Amniotic stem cell (primary cell): ENCODE measurements around the gene TECRL.

Experiments
- DNase-seq: peaks from one replicate; lab custom pipeline; 2025; lab: John Stamatoyannopoulos, UW

TECRL gene, protein sequence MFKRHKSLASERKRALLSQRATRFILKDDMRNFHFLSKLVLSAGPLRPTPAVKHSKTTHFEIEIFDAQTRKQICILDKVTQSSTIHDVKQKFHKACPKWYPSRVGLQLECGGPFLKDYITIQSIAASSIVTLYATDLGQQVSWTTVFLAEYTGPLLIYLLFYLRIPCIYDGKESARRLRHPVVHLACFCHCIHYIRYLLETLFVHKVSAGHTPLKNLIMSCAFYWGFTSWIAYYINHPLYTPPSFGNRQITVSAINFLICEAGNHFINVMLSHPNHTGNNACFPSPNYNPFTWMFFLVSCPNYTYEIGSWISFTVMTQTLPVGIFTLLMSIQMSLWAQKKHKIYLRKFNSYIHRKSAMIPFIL

DNA sequence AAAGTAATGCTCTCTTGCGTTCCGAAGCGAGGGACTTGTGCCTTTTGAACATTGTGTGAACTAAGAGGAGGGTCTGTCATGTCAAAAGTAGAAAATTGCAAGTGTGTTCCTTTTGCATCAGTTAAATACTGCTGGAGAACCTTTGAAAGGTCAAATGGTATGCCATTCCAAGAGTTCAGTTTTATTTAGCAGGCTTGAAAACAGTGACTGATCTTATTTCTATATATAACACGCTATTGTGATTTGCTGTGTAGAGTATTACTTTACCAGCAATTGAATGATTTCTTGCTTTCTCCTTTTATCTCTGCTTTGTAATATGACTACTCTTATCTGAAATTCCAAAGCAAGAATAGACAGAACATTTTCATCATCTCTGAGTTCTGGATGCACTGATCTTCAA is at the start of gene TECRL:
TSS of gene TECRL (minus strand) at position 151 of the 400 bp plus-strand sequence. CDS start at position 52, 99 bp downstream.
- no peak for DNase-seq

DNA sequence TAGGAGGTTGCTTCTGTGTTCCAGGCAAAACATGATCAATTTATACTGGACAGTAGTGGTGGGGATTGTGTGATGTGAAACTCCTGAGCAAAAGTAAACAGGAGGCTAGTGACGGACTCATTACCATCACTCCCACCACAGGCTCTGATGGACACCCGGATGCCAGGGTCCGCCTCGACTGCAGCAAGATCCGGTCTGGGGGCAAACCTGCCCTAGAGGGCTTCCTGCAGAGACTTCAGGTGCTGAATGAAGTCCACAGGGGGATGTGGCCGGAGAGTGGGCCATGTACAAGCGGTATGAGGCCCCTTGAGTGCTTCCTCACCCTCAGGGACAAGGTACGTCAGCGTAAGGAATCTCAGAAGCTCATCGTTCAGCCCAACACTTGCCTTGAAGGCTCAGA is 23.4 kb upstream of the TECRL start:
- DNase-seq: no peak

DNA sequence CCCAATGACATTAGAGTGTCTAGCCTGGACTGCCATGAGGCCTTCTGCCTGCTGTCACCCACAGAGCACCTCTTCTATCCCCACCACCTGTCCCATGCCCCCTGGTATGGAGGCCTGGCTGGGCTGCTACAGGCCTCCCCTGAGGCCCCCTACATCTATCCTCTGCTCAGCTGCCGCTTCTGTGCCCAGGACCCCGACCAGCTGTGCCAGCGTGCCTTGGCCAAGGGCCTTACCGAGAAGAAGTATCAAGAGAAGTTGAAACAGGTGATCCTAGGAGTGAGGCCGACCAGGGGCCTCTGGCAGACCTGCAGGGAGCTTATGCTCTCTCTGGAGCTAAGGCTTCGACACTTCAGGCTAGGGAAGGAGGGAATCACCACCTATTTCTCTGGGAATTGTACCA is 21.7 kb upstream of the TECRL start:
- DNase-seq: no peak

DNA sequence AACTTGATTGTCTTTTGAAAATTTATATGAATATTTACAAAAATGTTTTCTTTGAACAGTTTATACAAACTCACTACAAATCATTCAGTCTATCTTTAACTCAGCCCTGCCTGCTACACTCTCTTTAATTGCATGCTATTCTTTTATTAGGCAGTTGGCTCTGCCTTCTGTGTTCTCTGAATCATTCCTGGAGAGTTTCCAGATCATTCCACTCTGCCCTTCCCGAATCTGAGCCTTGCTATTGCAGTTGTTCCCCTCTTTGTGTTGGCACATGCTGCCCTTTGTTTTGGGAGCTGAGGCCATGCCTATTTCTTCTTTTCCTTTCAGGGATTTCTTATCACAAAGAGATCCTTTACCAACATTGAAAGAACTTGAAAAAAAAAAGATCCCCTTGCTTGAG is 8.7 kb upstream of the TECRL start:
- no peak for DNase-seq

DNA sequence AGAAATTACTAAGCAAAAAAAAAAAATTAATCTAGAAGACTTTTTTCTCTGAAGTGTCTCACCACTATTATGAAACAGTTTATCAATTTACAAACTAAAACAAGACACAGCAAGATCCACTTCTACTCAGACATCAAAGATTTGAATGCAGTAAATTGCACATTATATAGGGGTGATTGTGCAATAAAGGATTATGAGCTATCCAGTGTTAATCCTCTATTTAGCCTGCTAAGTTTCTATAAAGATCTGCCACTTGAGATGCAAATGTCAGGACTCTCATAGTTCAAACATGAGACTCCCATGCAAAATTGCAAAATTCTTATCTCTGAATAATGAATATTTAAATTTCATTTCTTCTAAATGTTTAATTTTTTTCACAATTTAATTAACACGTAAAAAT is 2.2 kb downstream of the TECRL start:
- DNase-seq: no peak

DNA sequence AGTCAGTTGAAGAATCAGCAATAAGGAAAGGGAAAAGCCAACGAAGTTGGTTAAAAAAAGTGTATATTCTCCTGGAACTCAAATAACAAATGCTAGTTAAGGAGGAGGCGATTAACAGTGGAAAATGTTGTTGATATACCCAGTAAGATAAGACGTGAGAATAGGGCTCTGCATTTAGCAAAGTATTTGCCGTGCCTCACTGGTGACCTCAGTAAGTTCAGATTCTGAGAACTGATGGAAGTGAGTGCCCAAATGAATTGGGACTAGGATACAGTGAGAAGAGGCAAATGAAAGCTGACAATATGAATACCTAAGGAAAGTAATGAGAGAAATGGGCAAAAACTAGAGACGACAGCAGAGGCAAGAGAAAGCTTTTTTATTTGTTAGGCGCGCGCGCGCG is 3.5 kb downstream of the TECRL start:
- DNase-seq: no peak

DNA sequence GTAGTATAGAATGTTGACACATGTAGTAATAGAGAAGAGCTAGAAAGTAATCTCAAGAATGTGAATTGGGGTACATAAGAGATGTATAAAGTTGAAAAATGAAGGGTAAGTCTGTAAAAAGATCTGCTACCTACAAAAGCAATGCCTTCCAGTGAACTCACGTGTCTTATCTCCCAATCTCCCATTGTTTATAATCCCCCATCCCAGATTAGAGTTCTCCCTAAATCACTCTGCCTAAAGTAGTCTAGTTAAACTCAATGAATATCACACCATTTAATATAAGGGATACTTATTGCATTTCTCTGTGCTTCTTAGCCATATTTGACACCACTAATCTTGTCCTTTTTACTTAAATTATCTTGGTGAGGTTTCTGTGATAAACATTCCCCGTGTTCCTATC is 6.6 kb downstream of the TECRL start:
- DNase-seq: no peak

DNA sequence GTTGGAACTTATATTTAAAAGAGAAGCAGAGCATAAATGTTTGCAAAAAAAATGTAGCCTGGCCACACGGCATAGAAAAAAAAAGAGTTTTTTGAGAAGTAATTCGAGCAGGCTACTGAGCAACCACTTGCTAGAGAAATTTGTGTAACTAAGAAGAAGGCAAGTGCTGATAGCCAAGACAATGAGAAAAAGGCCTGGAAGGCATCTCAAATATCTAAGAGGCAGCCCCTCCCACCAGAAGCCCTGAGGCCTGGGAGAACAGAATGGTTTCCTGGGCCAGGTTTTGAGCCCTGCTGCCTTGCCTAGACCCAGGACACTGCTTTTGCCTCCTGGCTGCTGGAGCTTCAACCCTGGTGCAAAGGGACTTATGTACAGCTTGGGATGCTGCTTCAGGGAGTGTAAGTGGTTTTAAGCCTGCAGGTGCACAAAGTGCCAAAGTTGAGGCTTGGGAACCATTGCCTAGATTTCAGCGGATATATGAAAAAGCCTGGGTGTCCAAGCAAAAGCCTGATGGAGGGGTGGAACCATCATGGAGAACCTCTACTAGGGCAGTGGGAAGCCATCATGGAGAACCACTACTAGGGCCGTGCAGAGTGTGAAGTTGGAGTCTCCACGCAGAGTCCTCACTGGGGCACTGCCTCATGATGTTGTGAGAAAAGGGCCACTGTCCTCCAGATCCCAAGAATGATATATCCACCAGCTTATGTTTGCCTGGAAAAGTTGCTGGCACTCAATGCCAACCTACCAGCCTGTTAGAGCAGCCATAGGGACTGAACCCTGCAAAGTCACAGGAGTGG is 9.7 kb downstream of the TECRL start:
- DNase-seq: no peak

DNA sequence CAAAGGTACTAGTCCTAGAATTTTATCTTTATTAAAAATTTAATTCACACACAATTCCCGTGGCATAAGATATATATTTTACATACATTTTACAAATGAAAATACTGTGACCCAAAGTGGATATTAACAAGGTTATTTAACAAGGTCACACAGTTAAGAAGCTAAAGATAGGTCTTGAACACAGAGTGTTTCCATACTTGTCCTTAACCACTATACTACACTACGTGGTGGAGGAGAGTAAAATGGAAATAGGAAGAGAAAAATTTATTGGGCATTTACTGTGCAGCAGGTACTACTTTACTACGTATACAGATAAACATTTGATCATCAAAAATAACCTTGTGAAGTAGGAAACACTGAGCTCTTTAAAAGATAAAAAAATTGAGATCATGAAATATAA is 14.8 kb downstream of the TECRL start:
- no peak for DNase-seq

DNA sequence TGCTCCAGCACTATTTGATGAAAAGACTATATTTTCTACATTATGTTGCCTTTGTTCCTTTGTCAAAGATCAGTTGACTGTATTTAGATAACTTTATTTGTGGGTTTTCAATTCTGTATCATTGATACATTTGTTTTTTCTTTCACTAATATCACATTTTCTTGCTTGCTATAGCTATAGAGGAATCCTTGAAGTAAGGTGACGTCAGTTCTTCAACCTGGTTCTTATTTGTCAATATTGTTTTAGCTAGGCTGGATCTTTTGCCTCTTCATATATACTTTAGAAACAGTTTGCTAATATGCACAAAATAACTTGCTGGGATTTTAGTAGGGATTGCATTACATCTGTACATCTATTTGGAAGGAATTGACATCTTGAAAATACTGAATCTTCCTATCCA is 21.0 kb downstream of the TECRL start:
- no peak for DNase-seq

DNA sequence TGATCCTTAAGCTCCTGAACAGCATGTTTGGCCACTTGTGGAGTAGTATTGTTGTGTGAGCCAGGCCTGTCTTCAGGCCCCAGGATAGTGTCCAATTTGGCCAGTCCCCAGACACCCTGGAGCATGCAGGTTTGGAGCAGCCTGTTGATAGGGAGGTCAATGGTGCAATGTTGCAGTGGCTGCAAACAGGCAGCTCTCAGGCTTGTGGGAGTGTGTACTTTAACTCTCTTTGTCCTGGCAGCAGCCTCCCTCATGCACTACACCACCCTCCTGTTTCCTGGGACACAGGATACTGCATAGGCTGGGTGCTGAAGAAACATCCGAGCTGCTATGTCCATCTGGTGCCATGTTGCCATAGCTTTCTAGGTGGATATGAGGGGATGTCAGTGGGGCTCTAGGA is 24.0 kb downstream of the TECRL start:
- DNase-seq: no peak

DNA sequence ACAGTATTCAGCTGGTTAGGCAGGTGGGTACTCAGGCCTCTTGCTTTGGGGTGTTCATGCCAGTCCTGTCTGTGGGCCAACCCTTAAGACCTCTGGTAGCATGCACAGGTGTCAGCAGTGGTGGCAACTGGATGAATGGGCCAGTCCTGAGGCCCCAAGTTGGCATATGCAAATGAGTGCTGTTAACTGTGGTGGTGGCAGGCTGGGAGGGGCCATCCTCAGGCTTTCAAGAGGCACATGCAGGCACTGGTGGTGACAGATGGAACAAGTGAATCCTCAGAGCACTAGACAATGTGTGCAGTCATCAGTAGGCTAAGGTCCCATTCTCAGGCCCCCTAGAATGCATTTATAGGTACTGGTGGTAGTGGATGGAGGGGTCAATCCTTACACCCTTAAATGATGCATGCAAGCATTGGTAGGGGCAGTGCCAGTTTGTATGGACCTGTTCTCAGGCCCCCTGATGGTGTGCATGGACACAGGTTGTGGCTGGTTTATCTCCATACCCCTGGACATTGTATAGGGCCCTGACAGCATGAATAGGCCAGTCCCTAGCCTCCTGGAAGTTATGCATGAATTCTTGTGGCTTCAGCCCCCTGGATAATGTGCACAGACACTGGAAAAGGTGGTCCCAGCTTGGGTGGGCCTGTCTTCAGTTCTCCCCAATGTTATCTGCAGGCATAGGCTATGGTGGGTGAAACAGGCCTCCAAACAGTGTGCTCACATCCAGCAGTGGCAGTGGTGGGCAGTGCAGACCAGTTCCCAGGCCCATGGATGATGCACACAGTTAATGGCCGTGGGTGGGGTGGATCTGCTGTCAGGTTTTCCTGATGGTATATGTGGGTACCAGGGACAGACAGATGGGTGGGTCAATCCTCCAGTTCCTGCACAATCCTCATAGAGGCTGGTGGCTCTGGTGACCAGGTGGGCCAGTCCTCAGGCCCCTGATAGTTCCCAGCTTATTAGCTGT is 24.7 kb downstream of the TECRL start:
- DNase-seq: no peak

DNA sequence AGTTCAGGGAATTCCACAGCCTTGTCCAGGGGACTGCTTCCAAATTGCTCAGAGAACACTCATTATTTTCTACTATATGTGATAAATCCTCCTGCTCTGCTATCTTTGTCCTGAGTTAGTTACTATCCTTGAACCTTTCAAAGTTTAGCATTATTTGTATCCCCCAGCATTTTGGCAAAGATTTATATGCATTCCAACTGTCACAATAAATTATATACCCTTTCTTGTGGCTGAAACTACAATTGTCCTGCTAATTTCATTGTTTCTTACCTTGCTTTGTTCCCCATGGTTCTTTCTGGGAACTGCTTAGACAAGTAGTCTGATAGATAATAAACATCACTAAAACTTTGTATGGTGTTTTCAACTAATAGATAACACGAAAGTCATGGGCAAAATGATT is 40.5 kb downstream of the TECRL start:
- DNase-seq: no peak

DNA sequence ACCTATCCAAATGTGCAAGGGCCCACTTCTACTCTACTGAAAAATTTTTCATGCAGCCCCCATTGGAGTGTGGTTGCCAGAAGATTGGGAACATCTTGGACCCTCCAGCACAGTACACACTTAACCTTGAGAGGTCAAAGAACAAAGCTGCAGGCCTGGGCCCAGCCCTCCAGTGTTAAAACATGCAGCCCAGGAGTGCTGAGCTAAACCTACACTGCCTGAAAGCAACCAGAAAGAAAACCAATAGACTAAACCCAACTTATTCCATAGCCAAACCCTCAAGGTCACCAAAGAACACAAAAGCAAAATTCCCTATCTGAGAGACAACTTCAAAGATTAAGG is 47.9 kb downstream of the TECRL start:
- DNase-seq: no peak

DNA sequence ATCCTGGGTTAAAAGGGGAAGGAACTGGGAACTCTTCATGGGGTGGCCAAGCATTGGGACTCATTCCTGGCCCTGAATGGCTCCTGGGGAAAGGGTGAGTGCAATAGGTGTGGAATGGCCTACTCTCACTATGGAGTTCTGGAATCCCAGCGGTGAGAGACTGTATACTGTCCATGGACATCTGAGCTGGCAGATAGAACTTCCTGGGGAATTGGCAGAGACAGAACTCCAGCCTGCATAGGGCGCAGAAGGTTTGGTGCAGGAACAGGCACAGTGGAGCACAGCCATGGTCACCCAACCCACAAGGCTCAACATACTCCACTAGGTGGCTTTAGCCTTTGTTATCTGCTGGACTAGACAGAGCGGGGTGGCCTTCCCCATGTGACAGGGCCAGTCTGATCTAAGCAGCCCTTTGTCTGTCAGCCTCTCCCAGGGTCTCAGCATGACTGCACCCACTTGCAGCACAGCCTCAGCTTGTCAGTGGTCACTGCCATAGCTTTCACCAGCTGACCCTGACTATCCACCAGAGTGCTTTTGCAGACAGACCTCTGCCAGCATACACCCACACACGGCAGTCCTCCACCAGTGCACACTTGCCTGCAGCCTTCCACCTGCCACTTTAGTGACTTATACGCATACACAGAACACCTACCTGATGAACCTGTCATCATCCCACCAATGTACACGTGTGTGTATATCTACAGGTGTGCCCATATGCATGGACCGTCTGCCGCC is 48.4 kb downstream of the TECRL start:
- DNase-seq: no peak

DNA sequence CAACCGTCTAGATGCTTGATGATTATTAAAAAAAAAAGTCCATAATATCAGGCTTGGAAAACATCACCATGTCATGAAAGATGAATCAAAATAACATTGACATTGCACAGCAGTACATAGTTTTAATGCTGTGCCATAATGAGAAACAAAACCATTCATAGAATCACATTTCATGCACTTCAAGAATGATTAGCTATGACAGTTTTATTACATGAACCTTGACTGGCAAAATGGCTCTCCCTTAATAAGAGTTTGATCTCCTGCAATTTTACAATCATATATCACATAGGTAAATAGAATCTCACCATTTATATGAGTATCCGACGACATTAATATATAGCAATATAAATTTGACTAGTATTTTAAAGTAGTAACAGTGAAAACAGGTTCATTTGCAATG is 49.8 kb downstream of the TECRL start:
- DNase-seq: no peak

DNA sequence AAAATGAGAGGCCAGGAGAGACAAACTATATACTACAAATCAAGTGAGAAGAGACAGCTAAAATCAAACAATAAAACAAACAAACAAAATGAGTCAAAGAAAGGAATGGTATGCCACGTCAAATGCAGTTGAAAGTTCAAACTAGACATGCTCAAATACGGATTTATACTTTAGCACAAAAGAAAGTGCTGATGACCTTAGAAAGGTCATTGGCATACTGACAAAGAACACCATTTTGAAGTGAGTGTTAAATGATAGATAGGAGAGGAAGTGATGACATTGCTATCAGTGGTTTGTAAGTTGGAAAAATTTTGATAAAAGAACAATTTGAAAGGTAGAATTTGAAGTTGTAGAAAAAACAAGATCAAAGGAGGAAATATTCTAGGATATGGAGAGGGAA is 55.3 kb downstream of the TECRL start:
- DNase-seq: no peak

DNA sequence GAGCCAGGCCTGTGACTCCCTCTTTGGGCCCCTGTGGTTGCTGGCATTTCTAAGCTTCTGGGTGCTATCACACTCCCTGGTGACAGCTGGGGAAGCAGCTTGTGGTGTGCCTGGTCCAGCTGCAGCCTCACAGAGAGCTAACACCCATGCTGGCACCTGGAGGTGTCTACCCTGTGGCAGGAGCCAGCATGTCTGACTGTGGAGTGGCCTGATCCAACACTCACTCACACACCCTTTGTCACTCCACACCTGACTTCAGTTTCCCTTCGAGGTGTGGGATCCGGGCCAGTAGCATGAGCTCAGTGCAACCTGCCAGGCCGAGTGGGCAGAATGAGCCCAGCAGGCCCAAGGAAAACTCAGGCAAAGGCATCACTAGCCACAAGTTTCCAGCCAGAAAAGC is 67.5 kb downstream of the TECRL start:
- no peak for DNase-seq

DNA sequence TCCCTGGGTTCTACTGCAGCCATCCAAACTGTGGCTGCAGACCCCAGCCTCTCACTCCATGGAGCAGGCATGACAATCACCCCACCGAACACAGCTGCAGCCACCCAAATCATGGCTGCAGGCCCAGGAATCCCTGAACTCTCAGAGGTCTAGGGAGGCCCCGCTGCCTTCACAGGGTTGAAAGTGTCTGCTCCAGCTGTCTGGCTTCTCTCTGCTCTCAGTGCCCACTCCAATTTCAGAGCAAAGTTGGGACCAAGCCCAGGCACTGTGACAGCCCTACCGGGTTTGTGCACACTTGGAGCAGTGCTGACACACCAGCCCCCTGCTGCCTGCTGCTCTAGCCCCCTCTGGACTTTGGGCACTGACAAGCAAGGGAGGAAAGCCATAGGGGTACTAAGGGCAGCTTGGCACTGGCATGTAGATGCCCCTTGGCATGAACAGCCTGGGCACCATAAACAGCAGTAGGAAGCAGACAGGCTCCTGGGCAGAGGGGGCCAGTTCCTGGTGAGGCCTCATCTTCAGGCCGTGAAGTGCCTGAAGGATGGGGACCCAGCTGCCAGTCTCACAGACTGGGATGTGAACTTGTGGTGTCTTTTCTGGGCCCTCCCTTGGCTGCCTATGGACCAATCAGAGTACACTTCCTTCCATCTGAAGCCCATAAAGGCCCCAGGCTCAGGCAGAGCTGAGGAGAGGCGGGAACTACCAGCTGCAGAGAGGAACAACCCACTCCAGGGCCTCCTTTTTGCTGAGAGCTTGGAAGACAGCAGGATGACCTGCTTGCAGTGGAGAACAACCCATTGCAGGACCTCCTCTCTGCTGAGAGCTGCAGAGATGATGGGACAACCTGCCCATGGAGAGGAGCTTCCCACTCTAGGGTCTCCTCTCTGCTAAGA is 68.8 kb downstream of the TECRL start:
- DNase-seq: no peak

DNA sequence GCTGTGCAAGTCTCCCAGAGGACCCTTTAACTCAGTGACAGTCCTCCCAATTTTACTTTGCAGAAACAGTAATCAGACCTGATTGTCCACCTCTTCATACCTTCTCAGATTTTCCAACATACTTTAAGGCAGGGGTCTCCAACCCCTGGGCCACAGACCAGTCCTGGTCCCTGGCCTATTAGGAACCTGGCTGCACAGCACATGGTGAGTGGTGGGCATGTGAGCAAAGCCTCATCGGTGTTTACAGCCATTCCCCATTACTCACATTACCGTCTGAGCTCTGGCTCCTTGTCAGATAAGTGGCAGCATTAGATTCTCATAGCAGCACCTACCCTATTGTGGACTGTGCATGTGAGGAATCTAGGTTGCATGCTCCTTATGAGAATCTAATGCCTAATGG is 74.3 kb downstream of the TECRL start:
- DNase-seq: no peak

DNA sequence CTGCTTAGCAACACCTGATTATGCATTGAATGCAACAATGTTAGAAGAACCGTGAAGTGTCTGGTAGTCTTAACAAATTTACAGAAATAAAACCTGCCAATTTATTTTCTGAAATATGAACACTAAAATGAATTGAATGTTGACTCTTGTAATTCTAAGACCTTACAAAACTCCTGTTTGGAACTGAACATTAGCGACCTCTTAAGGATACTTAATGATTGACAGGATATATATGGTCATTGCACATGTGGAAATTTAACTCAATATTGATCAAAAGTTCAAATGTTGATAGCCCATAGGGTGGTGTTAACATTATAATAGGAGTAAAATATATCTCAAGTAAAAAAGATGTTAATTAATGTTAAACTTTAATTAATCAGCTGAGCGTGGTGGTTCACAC is 79.1 kb downstream of the TECRL start:
- DNase-seq: no peak
